GM12892 (cell line): ENCODE measurements around the gene ACAD10.
"Not testable (repeated sequence)": the region's sequence is repeated elsewhere in the genome, so short reads cannot be mapped to it uniquely, and the experiment has no call there.

ENCODE experiments used
- POLR2A ChIP-seq: IDR thresholded peaks from 2 replicates; pipeline ENCODE4 v1.6.1; 2011; ENCODE audit warnings: low read depth, low read length, control low read depth
- TAF1 ChIP-seq: IDR thresholded peaks from 2 replicates; pipeline ENCODE4 v1.6.1; 2011; ENCODE audit warnings: low read depth, mild to moderate bottlenecking, control low read depth, low read length, borderline replicate concordance

- TF ChIP-seq POLR2A, TAF1: not testable (repeated sequence)
Observed at GRCh38 chr12:111723646-111724360, 38.0 kb downstream of the ACAD10 start.
